ENCODE data around the gene NEMP2.

The NEMP2 gene

GRCh38 chr2:190551928-190552327, 17.4 kb upstream of the NEMP2 start:
- no peak for TF ChIP-seq CTCF (IDR thresholded peaks at IDR 0.05; ENCODE audit: insufficient read depth, low read length)
- Histone ChIP-seq H3K27me3 (ENCODE audit: insufficient read depth, poor library complexity, severe bottlenecking) (no peaks in the 10 kb centered on the region), H3K4me3 (replicated peaks; ENCODE audit: insufficient read depth, low read length) (no peak overlapping the region), H3K27ac (replicated peaks) (no peak overlapping the region)
- peak; percentile 57 to 75 for DNase-seq (ENCODE audit: low read depth in 1 of 2, low spot score in 1 of 2)

- TF ChIP-seq SPI1 (IDR thresholded peaks at IDR 0.05; ENCODE audit: borderline replicate concordance, low read depth) (no peak), GABPA (IDR thresholded peaks at IDR 0.05; ENCODE audit: low read depth) (no peak), POLR2AphosphoS5 (IDR thresholded peaks at IDR 0.05; ENCODE audit: low read depth) (no peak), CTCF (IDR thresholded peaks at IDR 0.05; ENCODE audit: insufficient read depth, low read length) (no peak), REST (IDR thresholded peaks at IDR 0.05; ENCODE audit: insufficient replicate concordance, low read depth) (no peak)
- H3K27me3 ChIP-seq (ENCODE audit: insufficient read depth, poor library complexity, severe bottlenecking): no peaks in the 10 kb centered on the region
- no peak overlapping the region for H3K27ac ChIP-seq (replicated peaks)
- H3K4me3 ChIP-seq (replicated peaks; ENCODE audit: insufficient read depth, low read length): no peak overlapping the region
- no peak for DNase-seq (ENCODE audit: low read depth in 1 of 2, low spot score in 1 of 2)
These were observed 15.6 kb upstream of the NEMP2 start for GRCh38 chr2:190550137-190550536.

GRCh38 chr2:190547886-190548285, 13.4 kb upstream of the NEMP2 start:
- no peak for DNase-seq (ENCODE audit: low read depth in 1 of 2, low spot score in 1 of 2)
- Histone ChIP-seq H3K27me3 (ENCODE audit: insufficient read depth, poor library complexity, severe bottlenecking) (no peaks in the 10 kb centered on the region), H3K27ac (replicated peaks) (no peak overlapping the region), H3K4me3 (replicated peaks; ENCODE audit: insufficient read depth, low read length) (no peak overlapping the region)
- TF ChIP-seq SPI1 (IDR thresholded peaks at IDR 0.05; ENCODE audit: borderline replicate concordance, low read depth): no peak
- no peak for TF ChIP-seq REST (IDR thresholded peaks at IDR 0.05; ENCODE audit: insufficient replicate concordance, low read depth)
- no peak for TF ChIP-seq POLR2AphosphoS5 (IDR thresholded peaks at IDR 0.05; ENCODE audit: low read depth)
- no peak for TF ChIP-seq CTCF (IDR thresholded peaks at IDR 0.05; ENCODE audit: insufficient read depth, low read length)
- TF ChIP-seq GABPA (IDR thresholded peaks at IDR 0.05; ENCODE audit: low read depth): no peak

GRCh38 chr2:190546734-190547133, 12.2 kb upstream of the NEMP2 start:
- H3K4me3 ChIP-seq (replicated peaks; ENCODE audit: insufficient read depth, low read length): no peak overlapping the region
- no peak overlapping the region for H3K27ac ChIP-seq (replicated peaks)
- no peak for DNase-seq (ENCODE audit: low read depth in 1 of 2, low spot score in 1 of 2)
- no peak for TF ChIP-seq CTCF (IDR thresholded peaks at IDR 0.05; ENCODE audit: insufficient read depth, low read length)
- TF ChIP-seq POLR2AphosphoS5 (IDR thresholded peaks at IDR 0.05; ENCODE audit: low read depth): no peak
- TF ChIP-seq SPI1 (IDR thresholded peaks at IDR 0.05; ENCODE audit: borderline replicate concordance, low read depth): no peak
- TF ChIP-seq GABPA (IDR thresholded peaks at IDR 0.05; ENCODE audit: low read depth): no peak
- TF ChIP-seq REST (IDR thresholded peaks at IDR 0.05; ENCODE audit: insufficient replicate concordance, low read depth): no peak
- H3K27me3 ChIP-seq (ENCODE audit: insufficient read depth, poor library complexity, severe bottlenecking): no peaks in the 10 kb centered on the region

Data from HL-60 (cell line).